ENCODE data around the gene ARL10.

DNA sequence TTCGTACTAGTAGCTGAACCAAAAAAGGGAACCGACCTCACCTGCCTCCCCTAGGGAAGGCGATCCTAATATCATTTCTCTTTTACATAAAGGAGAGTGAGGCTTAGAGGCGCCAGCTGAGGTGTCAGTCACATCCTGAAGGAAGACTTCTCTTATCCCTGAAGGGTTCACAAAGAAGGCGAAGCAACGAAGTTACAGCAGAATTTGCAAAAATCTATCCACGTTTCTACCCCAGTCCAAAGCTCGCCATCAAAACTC, 3.1 kb upstream of the ARL10 start:
- TF ChIP-seq CTCF (IDR thresholded peaks at IDR 0.05; ENCODE audit: low read depth, low read length, missing input control) (no peak), RAD21 (IDR thresholded peaks at IDR 0.05) (no peak), RXRA (IDR thresholded peaks at IDR 0.05) (no peak), JUND (IDR thresholded peaks at IDR 0.05) (no peak), TAF1 (conservative IDR thresholded peaks at IDR 0.05) (no peak), ATF3 (IDR thresholded peaks at IDR 0.05) (no peak), GABPA (IDR thresholded peaks at IDR 0.05 in 1 of 2, conservative IDR thresholded peaks at IDR 0.05 in 1 of 2) (no peak), SP1 (IDR thresholded peaks at IDR 0.05) (no peak), ZBTB33 (IDR thresholded peaks at IDR 0.05) (no peak), YY1 (IDR thresholded peaks at IDR 0.05) (no peak), EGR1 (IDR thresholded peaks at IDR 0.05; ENCODE audit: low read depth in 2 of 2) (no peak)
- TF ChIP-seq, protein P1, sequence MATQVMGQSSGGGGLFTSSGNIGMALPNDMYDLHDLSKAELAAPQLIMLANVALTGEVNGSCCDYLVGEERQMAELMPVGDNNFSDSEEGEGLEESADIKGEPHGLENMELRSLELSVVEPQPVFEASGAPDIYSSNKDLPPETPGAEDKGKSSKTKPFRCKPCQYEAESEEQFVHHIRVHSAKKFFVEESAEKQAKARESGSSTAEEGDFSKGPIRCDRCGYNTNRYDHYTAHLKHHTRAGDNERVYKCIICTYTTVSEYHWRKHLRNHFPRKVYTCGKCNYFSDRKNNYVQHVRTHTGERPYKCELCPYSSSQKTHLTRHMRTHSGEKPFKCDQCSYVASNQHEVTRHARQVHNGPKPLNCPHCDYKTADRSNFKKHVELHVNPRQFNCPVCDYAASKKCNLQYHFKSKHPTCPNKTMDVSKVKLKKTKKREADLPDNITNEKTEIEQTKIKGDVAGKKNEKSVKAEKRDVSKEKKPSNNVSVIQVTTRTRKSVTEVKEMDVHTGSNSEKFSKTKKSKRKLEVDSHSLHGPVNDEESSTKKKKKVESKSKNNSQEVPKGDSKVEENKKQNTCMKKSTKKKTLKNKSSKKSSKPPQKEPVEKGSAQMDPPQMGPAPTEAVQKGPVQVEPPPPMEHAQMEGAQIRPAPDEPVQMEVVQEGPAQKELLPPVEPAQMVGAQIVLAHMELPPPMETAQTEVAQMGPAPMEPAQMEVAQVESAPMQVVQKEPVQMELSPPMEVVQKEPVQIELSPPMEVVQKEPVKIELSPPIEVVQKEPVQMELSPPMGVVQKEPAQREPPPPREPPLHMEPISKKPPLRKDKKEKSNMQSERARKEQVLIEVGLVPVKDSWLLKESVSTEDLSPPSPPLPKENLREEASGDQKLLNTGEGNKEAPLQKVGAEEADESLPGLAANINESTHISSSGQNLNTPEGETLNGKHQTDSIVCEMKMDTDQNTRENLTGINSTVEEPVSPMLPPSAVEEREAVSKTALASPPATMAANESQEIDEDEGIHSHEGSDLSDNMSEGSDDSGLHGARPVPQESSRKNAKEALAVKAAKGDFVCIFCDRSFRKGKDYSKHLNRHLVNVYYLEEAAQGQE (IDR thresholded peaks at IDR 0.05), result no peak
- TF ChIP-seq, protein P2, sequence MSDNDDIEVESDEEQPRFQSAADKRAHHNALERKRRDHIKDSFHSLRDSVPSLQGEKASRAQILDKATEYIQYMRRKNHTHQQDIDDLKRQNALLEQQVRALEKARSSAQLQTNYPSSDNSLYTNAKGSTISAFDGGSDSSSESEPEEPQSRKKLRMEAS (IDR thresholded peaks at IDR 0.05), result no peak
